ENCODE measurements around the gene JAML. TPM values are rescaled to one million over a fixed set of nuclear protein-coding genes. Genes with fewer than 3 reads are reported as not detected.
"Not testable (repeated sequence)": the region's sequence is repeated elsewhere in the genome, so short reads cannot be mapped to it uniquely, and the experiment has no call there.

JAML gene
- total and polyA plus RNA-seq, 2 donors (not counting 1 experiment from before 2014, with no cell fraction given) = not detected

DNA sequence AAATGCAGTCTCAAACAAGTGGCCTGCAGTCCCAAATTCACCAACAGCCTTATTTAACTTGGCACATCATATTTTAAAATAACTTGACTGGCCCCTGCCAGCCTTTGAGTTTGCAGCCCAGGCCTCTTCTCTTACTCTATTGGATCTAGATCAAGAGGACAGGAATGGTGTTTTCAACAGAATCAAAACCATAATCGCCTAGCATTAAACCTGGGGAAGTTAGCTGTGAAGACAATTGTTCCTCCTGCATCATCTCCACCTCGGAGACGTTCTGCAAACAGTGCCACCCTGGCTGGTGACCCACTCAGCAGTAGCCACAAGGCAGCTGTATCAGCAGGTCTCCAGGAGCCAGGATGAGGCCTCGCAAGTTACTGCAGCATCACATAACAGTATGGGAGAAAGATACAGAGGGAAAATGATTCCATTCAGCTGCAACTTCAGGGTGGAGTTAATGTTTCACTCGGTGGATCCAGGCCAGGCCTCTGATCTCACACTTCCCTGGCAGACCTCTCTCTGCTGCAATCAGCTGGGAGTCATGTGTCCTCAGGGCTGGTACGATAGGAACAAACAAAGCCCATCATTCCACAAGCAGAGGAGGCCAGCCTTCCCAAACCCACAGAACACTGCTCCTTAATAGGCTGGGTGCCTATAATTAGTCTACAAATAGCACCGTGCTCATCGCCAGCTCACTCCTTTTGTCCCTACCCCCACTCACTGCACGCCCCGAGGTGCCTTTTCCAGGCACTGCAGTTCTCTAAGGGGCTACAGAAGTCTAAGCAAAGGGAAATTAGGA is 29.8 kb downstream of the JAML start:
- Histone ChIP-seq H3K36me3 (ENCODE audit: control insufficient read depth, insufficient read depth, low read length) (no peaks in the 10 kb centered on the region), H3K27me3 (ENCODE audit: control insufficient read depth, insufficient read depth, low read length) (no peaks in the 10 kb centered on the region), H3K4me2 (ENCODE audit: extremely low read depth, insufficient read depth, low read length) (peak overlapping the region; percentile 35), H3K9me3 (ENCODE audit: control insufficient read depth, insufficient read depth, low read depth, low read length) (no peaks in the 10 kb centered on the region), H3K9ac (ENCODE audit: insufficient read depth, low read length) (no peak overlapping the region), H2AFZ (ENCODE audit: low read length) (no peak overlapping the region), H3K79me2 (ENCODE audit: control insufficient read depth, insufficient read depth, low read length) (no peaks in the 10 kb centered on the region), H4K20me1 (ENCODE audit: control insufficient read depth, extremely low read depth, insufficient read depth, low read length) (no peaks in the 10 kb centered on the region), H3K4me1 (ENCODE audit: control insufficient read depth, extremely low read depth, insufficient read depth, low read length) (no peaks in the 10 kb centered on the region), H3K27ac (ENCODE audit: insufficient read depth, low read length) (no peak overlapping the region), H3K4me3 (replicated peaks in 1 of 4; ENCODE audit: control extremely low read depth in 1 of 4, insufficient read depth in 1 of 4, low read depth in 3 of 4, low read length in 4 of 4) (no peak overlapping the region)
- DNase-seq (ENCODE audit: low read depth in 2 of 2) = peak; percentile 65 to 87
- TF ChIP-seq CTCF (conservative IDR thresholded peaks at IDR 0.05 in 1 of 2, IDR thresholded peaks at IDR 0.05 in 1 of 2; ENCODE audit: low read depth in 1 of 2, low read length in 2 of 2) = no peak
- no peak for TF ChIP-seq EZH2 (IDR thresholded peaks at IDR 0.05; ENCODE audit: low read length, missing control alignments)

DNA sequence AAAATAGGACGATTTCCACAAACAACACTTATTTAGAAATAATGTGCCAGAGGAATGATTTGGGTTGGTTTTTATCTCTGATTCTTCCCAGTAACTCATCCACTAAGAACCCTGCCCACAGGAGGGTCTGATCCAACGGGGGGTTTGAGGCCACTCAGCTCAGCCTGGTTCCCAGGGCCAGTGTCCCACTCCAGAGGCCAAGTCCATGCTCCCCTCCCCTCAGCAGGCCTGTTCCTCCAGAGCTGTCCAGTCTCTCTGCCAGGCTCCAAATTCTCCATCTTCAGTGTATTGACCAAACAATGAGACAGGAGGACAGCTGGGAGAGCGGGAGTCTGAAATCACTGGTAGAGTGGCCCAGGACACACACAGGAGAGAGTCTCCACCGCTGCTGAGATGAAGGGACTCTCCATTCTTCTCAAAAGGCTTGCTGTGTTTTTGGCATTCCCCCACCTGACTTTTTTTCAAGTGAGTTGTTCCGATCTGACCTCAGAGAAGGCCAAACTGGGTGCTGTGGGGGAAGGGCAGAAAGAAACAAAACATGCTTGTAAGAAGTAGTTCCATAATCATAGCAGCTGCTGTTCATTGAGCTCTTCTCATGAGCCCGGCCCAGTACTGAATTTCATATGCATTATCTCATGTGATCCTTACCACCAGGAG is 30.8 kb downstream of the JAML start:
- H4K20me1 ChIP-seq (ENCODE audit: control insufficient read depth, extremely low read depth, insufficient read depth, low read length) = no peaks in the 10 kb centered on the region
- TF ChIP-seq EZH2 (IDR thresholded peaks at IDR 0.05; ENCODE audit: low read length, missing control alignments) (no peak), CTCF (conservative IDR thresholded peaks at IDR 0.05 in 1 of 2, IDR thresholded peaks at IDR 0.05 in 1 of 2; ENCODE audit: low read depth in 1 of 2, low read length in 2 of 2) (no peak)
- H2AFZ ChIP-seq (ENCODE audit: low read length) = no peak overlapping the region
- H3K27me3 ChIP-seq (ENCODE audit: control insufficient read depth, insufficient read depth, low read length) = no peaks in the 10 kb centered on the region
- no peak overlapping the region for H3K4me3 ChIP-seq (replicated peaks in 1 of 4; ENCODE audit: control extremely low read depth in 1 of 4, insufficient read depth in 1 of 4, low read depth in 3 of 4, low read length in 4 of 4)
- H3K4me1 ChIP-seq (ENCODE audit: control insufficient read depth, extremely low read depth, insufficient read depth, low read length) = no peaks in the 10 kb centered on the region
- no peak for DNase-seq (ENCODE audit: low read depth in 2 of 2)
- no peaks in the 10 kb centered on the region for H3K79me2 ChIP-seq (ENCODE audit: control insufficient read depth, insufficient read depth, low read length)
- H3K36me3 ChIP-seq (ENCODE audit: control insufficient read depth, insufficient read depth, low read length) = no peaks in the 10 kb centered on the region
- H3K9ac ChIP-seq (ENCODE audit: insufficient read depth, low read length) = no peak overlapping the region
- H3K4me2 ChIP-seq (ENCODE audit: extremely low read depth, insufficient read depth, low read length) = no peak overlapping the region
- no peak overlapping the region for H3K27ac ChIP-seq (ENCODE audit: insufficient read depth, low read length)
- no peaks in the 10 kb centered on the region for H3K9me3 ChIP-seq (ENCODE audit: control insufficient read depth, insufficient read depth, low read depth, low read length)

DNA sequence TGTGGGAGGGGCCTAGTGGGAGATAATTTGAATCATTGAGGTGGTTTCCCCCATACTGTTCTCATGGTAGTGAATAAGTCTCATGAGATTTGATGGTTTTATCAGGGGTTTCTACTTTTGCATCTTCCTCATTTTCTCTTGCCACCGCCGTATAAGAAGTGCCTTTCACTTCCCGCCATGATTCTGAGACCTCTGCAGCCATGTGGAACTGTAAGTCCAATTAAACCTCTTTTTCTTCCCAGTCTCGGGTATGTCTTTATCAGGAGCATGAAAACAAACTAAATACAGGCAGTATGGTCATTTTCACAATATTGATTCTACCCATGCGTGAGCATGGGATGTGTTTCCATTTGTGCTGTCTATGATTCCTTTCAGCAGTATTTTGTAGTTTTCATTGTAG is 32.0 kb downstream of the JAML start:
- not testable (repeated sequence) for H4K20me1 ChIP-seq (ENCODE audit: control insufficient read depth, extremely low read depth, insufficient read depth, low read length); H3K79me2 ChIP-seq (ENCODE audit: control insufficient read depth, insufficient read depth, low read length); DNase-seq (ENCODE audit: low read depth in 2 of 2); H3K27ac ChIP-seq (ENCODE audit: insufficient read depth, low read length); H3K4me3 ChIP-seq (replicated peaks in 1 of 4; ENCODE audit: control extremely low read depth in 1 of 4, insufficient read depth in 1 of 4, low read depth in 3 of 4, low read length in 4 of 4); H3K9me3 ChIP-seq (ENCODE audit: control insufficient read depth, insufficient read depth, low read depth, low read length); H3K4me1 ChIP-seq (ENCODE audit: control insufficient read depth, extremely low read depth, insufficient read depth, low read length); H3K9ac ChIP-seq (ENCODE audit: insufficient read depth, low read length); H3K36me3 ChIP-seq (ENCODE audit: control insufficient read depth, insufficient read depth, low read length); H3K4me2 ChIP-seq (ENCODE audit: extremely low read depth, insufficient read depth, low read length); H2AFZ ChIP-seq (ENCODE audit: low read length); H3K27me3 ChIP-seq (ENCODE audit: control insufficient read depth, insufficient read depth, low read length)

DNA sequence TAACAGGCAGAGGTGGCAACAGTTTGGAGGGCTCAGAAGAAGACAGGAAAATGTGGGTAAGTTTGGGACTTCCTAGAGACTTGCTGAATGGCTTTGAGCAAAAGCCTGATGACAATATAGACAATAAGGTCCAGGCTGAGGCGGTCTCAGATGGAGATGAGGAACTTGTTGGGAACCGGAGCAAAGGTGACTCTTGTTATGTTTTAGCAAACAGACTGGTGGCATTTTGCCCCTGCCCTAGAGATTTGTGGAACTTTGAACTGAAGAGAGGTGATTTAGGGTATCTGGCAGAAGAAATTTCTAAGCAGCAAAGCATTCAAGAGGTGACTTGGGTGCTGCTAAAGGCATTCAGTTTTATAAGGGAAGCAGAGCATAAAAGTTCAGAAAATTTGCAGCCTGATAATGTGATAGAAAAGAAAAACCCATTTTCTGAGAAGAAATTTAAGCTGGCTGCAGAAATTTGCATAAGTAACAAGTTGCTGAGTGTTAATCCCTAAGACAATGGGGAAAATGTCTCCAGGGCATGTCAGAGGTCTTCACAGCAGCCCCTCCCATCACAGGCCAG is 33.8 kb downstream of the JAML start:
- not testable (repeated sequence) for H3K9ac ChIP-seq (ENCODE audit: insufficient read depth, low read length); H3K79me2 ChIP-seq (ENCODE audit: control insufficient read depth, insufficient read depth, low read length); H4K20me1 ChIP-seq (ENCODE audit: control insufficient read depth, extremely low read depth, insufficient read depth, low read length); H2AFZ ChIP-seq (ENCODE audit: low read length); H3K4me2 ChIP-seq (ENCODE audit: extremely low read depth, insufficient read depth, low read length); H3K27me3 ChIP-seq (ENCODE audit: control insufficient read depth, insufficient read depth, low read length); H3K36me3 ChIP-seq (ENCODE audit: control insufficient read depth, insufficient read depth, low read length); DNase-seq (ENCODE audit: low read depth in 2 of 2); H3K9me3 ChIP-seq (ENCODE audit: control insufficient read depth, insufficient read depth, low read depth, low read length); H3K4me1 ChIP-seq (ENCODE audit: control insufficient read depth, extremely low read depth, insufficient read depth, low read length); H3K27ac ChIP-seq (ENCODE audit: insufficient read depth, low read length); H3K4me3 ChIP-seq (replicated peaks in 1 of 4; ENCODE audit: control extremely low read depth in 1 of 4, insufficient read depth in 1 of 4, low read depth in 3 of 4, low read length in 4 of 4)

Data from fibroblast of lung (primary cell).